Body of pancreas (tissue), 4 donors: Measurements from ENCODE around the gene ENTPD6. TPM values are rescaled to one million over a fixed set of nuclear protein-coding genes. Genes with fewer than 3 reads are reported as not detected.
A peak's percentile ranks its signal among the peaks of the same experiment; 100 is the strongest.

ENCODE experiments used
- ATAC-seq: fragments of 150-250 bp; one replicate; pipeline ENCODE4 v1.9.1; 2016
- DNase-seq, 4 donors: peaks; one replicate each; pipeline ENCODE4 v3.0.0-alpha.2; 2019
- H3K27ac ChIP-seq, 4 donors: fragments of 200-600 bp; sonication (generic); 1 replicate in 3 of 4; 2 replicates in 1 of 4; pipeline versions ENCODE4 v1.5.1 to v1.6.1; 2016 to 2019; ENCODE audit warnings: mild to moderate bottlenecking in 1 of 4, mixed read lengths in 1 of 4, moderate library complexity in 1 of 4
- H3K27me3 ChIP-seq, 2 donors: fragments of 200-600 bp; sonication (generic); one replicate each; pipeline ENCODE4 v1.6.0; 2016; ENCODE audit warnings: mild to moderate bottlenecking in 1 of 2
- H3K36me3 ChIP-seq, 2 donors: fragments of 200-600 bp; sonication (generic); replicated peaks in 1 of 2; 2 replicates each; pipeline ENCODE4 v1.5.1; 2016; ENCODE audit warnings: low read depth in 2 of 2; ENCODE audit not compliant: insufficient read depth in 1 of 2
- H3K4me1 ChIP-seq: fragments of 200-600 bp; sonication (generic); one replicate; pipeline ENCODE4 v1.6.0; 2016
- H3K4me3 ChIP-seq, 2 donors: fragments of 200-600 bp; sonication (generic); 1 replicate in 1 of 2; 2 replicates in 1 of 2; pipeline ENCODE4 v1.5.1; 2016 to 2019
- H3K9me3 ChIP-seq, 3 donors: fragments of 200-600 bp; sonication (generic); 1 replicate in 2 of 3; 2 replicates in 1 of 3; pipeline ENCODE4 v1.5.1; 2016
- POLR2A ChIP-seq, 3 donors: fragments of 450-650 bp; IDR thresholded peaks; one replicate each; pipeline ENCODE4 v1.6.1; 2016; ENCODE audit warnings: antibody characterized with exemption in 3 of 3, mild to moderate bottlenecking in 2 of 3
- WGBS, 2 donors: methylation state at CpG; one replicate each; pipeline ENCODE4 v1.1.5; 2017; 5-methylcytosine and 5-hydroxymethylcytosine counted together
- intact Hi-C: fragments of 100-400 bp; cut with DNase I; formaldehyde crosslinking; loops from one replicate; pipeline ENCODE4 v1.15.1; 2023
- small RNA-seq: library from RNA; depleted of rRNA; stranded (forward); fragments of <200 nt; gene quantifications from one replicate; pipeline ENCODE3, GENCODE V24; 2016
- total RNA-seq, 2 donors: library from RNA; depleted of rRNA; stranded (reverse); fragments of >200 nt; gene quantifications; one replicate each; pipeline ENCODE4 v1.1.0, GENCODE V29; 2016
- TF ChIP-seq, protein P1 (sequence below), 7 experiments: fragments of 450-650 bp in 4 of 7; fragments of 200-600 bp in 3 of 7; sonication (generic) in 3 of 7; IDR thresholded peaks; one replicate each; pipeline ENCODE4 v1.5.1; 2016 to 2019; ENCODE audit warnings: antibody characterized with exemption in 7 of 7

The ENTPD6 gene
- total RNA-seq, 2 donors from 2014 or later = 59.9 to 79.8 TPM

DNA sequence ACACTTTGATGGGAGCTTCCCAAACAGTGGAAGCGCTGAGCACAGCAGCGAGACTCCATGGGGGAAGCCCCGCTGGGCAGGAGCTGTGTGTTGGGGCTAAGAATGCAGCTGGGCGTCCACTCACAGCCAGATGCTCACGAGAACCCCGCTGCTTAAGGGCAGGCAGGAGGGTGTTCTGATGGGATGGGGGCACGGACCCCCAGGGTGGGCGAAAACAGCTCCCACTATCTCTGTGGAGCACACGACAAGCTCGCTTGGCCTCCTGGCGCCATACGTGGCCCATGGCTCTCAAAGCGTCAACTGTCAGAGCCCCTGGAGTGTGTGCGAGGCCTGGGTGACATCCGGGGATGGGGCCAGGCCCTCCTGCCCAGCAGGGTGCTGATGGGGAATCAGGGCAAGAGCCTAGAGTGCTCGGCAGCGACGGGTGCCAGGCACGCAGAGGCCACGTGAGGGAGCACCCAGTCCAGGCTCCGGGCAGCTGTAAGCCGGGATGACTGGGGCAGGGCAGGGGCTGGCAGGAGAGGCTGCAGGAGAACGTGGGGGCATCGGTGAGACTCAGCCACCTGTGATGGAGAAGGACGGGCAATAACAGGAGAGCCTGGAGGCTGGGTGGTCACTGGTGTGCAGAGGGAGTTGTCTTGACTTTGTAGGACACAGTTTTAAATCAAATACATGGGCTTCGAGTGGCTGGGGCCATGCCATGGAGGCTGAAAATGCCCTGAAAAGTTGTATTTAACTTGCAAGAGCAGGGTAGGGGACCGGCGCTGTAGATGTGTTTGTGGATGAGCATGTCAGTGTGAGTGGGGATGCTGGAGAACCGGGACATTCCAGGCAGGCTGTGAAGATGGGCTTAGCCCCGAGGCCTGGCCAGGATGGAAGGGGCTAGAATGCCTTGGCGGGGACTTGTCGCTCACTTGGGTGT, 79.6 kb downstream of the ENTPD6 start:
- Histone ChIP-seq H3K9me3 (no peaks in the 10 kb centered on the region), H3K27ac (no peak overlapping the region), H3K27me3 (no peaks in the 10 kb centered on the region), H3K4me1 (peaks cover 4% of the 10 kb centered on the region), H3K4me3 (no peak overlapping the region), H3K36me3 (peaks cover 0 to 26% of the 10 kb centered on the region in 2 donors)
- peak in 3 of 4 donors; percentile 1 to 12 (median 10) for DNase-seq
- TF ChIP-seq, protein P1, sequence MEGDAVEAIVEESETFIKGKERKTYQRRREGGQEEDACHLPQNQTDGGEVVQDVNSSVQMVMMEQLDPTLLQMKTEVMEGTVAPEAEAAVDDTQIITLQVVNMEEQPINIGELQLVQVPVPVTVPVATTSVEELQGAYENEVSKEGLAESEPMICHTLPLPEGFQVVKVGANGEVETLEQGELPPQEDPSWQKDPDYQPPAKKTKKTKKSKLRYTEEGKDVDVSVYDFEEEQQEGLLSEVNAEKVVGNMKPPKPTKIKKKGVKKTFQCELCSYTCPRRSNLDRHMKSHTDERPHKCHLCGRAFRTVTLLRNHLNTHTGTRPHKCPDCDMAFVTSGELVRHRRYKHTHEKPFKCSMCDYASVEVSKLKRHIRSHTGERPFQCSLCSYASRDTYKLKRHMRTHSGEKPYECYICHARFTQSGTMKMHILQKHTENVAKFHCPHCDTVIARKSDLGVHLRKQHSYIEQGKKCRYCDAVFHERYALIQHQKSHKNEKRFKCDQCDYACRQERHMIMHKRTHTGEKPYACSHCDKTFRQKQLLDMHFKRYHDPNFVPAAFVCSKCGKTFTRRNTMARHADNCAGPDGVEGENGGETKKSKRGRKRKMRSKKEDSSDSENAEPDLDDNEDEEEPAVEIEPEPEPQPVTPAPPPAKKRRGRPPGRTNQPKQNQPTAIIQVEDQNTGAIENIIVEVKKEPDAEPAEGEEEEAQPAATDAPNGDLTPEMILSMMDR (IDR thresholded peaks at IDR 0.05) = no peak
- WGBS, 2 donors = 92 to 93% methylated on average over 29 of the region's 32 CpGs
- ATAC-seq = no peak
- intact Hi-C loops = no loop called here

DNA sequence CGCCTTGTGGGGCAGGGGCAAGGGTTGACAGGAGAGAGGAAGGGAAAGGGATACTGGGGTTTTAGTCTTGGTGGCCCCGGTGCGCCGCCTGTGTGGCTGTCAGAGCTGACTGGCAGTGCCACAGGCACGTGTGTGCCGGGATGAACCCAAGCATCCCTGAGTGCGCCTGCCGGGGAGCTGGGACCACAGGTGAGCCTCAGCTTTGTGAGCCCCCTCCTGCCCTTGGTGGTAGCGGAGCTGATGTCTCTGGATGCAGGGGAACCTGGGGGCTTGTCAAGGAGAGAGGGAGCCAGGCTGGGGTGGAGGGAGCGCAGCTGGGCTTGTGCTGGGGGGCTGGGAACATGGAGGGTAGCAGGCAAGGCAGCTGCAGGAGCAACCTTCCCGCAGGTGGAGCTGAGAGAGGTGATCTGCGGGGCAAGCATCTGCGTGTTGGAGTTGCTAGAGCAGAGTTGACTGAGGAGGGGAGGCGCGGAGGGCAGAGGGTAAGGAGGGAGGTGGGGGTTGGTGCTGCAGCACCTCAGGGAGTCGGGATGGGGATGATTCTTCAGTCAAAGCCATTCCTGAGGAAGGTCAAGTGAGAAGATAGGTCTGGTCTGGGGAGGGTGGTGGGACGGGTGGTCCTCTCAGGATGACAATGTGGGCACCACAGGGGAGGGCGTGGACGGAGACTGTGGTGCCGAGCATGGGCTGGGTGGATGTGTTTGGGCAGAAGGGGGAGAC, 80.5 kb downstream of the ENTPD6 start:
- Histone ChIP-seq H3K9me3 (no peaks in the 10 kb centered on the region), H3K4me1 (peaks cover 8% of the 10 kb centered on the region), H3K27ac (no peak overlapping the region), H3K27me3 (no peaks in the 10 kb centered on the region), H3K4me3 (no peak overlapping the region), H3K36me3 (peaks cover 1 to 24% of the 10 kb centered on the region in 2 donors)
- 96% methylated on average over 16 to 19 of the region's 20 CpGs for WGBS, 2 donors
- no peak for ATAC-seq
- TF ChIP-seq POLR2A (IDR thresholded peaks at IDR 0.05) = no peak
- TF ChIP-seq, protein P1 (IDR thresholded peaks at IDR 0.05) = no peak
- DNase-seq = peak; percentile 1 to 10 (median 3)
- intact Hi-C loops = no loop called here

Small RNA genes within 50 kb of the gene (small RNA-seq; reads per million reads assigned to genes)
- gene AL035252.4 = not detected
- not detected for gene AL121772.2
- not detected for gene RF00019

Other genes starting within 250 kb of the ENTPD6 start
- gene CST7, start 246.4 kb upstream of the ENTPD6 start, total RNA-seq = 1 to 10 TPM; 1.8 to 4.0 TPM
- gene APMAP, start 203.0 kb upstream of the ENTPD6 start, total RNA-seq = 10 to 100 TPM; 38.9 to 51.4 TPM
- gene ACSS1, start 137.6 kb upstream of the ENTPD6 start, total RNA-seq = 10 to 100 TPM; 73.8 to 83.8 TPM
- gene VSX1, start 113.6 kb upstream of the ENTPD6 start, total RNA-seq = under 1 TPM in 1 of 2 donors, not detected in 1; 0.66 TPM
- gene PYGB, start 52.4 kb downstream of the ENTPD6 start, total RNA-seq = 10 to 100 TPM; 34.8 to 42.8 TPM
- 100 to 1,000 TPM in 1 of 2 donors, 10 to 100 TPM in 1; 74.7 to 106 TPM for gene ABHD12, start 195.1 kb downstream of the ENTPD6 start, total RNA-seq
- gene GINS1, start 212.0 kb downstream of the ENTPD6 start, total RNA-seq = under 1 TPM; 0.78 to 0.99 TPM